Activated gamma-delta T cell (primary cell): ENCODE results near the gene MLANA.
"Not testable (repeated sequence)": the region's sequence is repeated elsewhere in the genome, so short reads cannot be mapped to it uniquely, and the experiment has no call there.

Experiments used
- DNase-seq: peaks from one replicate; lab custom pipeline; 2025; lab: John Stamatoyannopoulos, UW

The MLANA gene

GRCh38 chr9:5869315-5870019, 21.2 kb upstream of the MLANA start:
- DNase-seq = no peak

DNA sequence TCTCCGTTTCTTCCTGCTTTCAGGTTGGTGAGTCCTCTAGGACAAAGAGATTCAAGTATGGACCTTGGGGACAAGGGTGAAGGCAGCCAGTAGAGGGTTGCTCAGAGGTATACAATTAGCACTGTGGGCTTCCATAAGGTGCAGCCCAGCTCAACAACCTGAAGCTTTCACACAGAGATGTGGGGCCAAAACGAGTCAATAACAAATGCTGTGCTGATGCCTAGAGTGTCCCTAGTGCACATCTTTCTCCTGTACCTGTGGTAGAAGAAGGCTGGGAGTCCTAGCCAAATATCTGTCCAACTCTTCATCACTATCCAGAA, 20.7 kb upstream of the MLANA start:
- no peak for DNase-seq

DNA sequence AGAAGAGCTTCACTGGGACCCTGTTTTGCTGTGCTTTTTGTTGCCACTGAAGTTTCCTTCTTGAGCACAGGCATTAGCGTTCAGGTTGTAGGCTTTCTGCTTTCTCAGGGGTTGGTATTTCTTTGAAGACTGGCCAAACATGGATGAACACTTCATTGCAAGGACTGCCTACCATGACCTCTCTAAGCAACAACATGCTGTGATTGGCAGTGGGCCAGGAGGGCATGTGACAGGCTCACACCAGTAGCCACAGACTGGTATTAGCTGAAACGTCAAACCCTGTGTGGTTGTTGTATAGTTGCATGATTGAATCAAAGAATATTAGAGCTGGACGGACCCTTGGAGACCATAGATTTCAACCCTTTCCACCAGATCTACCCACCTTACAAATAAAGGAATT, 20.0 kb upstream of the MLANA start:
- DNase-seq = no peak

GRCh38 chr9:5871785-5872184, 18.9 kb upstream of the MLANA start:
- no peak for DNase-seq

- DNase-seq = no peak
Measured at GRCh38 chr9:5872511-5872910, 18.2 kb upstream of the MLANA start.

- no peak for DNase-seq
Measured at GRCh38 chr9:5873439-5873838, 17.2 kb upstream of the MLANA start.

DNA sequence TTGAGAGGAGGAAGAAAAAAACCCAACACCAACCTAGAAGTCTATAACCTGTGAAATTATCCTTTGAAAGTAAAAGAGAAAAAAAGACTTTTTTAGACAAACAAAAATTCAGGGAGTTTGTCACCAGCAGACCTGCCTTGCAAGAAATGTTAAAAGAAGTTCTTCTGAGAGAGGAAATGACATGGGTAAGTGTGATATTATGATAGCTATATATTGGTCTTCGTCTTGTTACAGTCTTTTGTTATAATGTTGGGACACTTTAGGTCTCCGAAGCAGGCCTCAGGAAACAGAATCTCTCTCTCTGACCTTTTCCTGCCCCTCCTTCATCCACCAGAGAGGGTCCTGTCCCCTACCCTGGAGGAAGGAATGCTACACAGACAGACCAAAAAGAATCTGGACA, 16.6 kb upstream of the MLANA start:
- DNase-seq = no peak

DNA sequence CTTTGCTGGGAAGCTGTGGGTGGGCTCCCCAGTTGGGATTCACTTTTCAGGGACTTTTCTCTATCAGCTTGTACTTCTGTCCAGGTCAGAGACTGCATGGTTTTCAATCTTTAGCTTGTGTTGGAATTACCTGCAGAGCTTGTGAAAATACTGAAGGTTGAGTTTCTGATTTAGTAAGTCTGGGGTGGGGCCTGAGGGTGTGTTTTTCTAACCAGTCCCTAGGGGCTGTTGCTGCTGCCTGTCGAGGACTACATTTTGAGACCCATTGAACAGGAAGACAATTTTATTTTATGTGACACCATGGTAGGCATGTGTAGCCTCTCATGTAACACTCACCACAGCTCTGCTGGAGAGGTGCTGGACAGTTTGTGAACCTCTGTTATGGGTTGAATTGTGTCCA, 14.7 kb upstream of the MLANA start:
- DNase-seq = no peak

DNA sequence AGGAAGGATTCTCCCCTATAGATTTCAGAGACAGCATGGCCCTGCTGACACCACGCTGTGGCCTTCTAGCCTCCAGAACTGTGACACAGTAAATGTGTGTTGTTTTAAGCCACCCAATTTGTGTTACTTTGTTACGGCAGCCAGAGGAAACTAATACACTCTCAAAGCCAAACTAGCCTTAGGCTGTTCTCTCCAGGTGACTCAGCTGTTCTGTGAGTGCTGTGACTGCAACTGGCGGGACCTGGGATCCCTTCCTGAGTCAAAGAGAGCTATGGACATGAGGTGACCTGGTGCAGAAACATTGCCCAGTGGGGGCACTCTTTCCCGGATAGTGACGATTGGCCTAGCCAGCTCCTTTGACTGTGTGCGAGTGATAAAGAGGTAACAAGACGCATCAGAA, 14.0 kb upstream of the MLANA start:
- DNase-seq = no peak

DNA sequence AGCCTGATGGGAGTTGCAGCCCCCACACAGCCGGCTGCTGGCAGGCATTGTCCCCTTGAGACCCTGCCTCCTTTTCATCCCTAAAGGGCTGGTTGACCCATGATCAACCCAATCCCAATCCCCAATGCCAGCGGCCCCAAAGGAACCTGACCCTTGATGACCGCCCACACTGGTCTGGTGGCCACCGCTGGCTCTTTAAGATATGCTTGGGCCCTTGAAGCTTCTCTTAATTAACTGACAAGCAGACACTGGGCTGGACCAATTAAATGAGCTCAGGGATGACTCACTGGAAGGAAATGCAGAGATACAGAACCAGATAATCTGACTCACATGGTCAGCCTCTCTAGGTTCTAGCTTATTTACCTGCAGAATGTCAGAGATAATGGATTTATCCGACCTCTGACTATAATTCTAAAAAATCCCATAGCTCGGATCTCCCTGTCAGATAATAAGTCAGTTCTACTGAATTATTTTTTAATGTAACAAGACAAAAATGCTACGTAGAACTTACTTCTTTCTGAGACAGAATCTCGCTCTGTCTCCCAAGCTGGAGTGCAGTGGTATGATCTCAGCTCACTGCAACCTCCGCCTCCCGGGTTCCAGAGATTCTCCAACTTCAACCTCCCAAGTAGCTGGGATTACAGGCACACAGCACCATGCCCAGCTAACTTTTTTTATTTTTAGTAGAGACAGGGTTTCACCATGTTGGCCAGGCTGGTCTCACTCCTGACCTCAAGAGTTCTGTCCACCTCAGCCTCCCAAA, 11.1 kb upstream of the MLANA start:
- no peak for DNase-seq

DNA sequence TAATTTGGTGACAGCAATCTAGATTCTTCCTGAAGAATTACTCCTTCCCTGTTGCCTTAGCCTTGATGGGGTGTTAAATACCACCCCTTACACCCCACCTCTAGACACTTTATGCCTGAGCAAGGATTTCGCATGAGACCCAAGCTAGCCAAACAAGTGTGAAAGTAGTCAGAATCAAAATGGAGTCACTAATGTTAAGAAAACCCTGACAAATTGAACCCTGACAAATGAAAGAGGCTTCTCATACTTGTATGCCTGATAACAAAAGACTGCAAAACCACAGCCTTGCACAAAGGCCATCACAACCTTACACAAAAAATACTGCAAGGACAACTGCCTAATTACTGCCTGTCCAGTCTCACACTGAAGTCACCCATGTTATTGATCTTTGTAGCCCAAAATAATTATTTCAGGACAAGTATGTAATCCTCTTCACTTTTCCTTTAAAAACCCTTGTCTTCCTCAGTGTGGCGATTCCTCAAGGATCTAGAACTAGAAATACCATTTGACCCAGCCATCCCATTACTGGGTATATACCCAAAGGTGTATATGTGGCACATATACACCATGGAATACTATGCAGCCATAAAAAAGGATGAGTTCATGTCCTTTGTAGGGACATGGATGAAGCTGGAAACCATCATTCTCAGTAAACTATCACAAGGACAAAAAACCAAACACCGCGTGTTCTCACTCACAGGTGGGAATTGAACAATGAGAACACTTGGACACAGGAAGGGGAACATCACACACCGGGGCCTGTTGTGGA, 8.3 kb upstream of the MLANA start:
- DNase-seq = not testable (repeated sequence)

- DNase-seq = no peak
Measured at GRCh38 chr9:5884191-5884590, 6.5 kb upstream of the MLANA start.

GRCh38 chr9:5886114-5886939, 4.4 kb upstream of the MLANA start:
- peak; percentile 12 for DNase-seq

DNA sequence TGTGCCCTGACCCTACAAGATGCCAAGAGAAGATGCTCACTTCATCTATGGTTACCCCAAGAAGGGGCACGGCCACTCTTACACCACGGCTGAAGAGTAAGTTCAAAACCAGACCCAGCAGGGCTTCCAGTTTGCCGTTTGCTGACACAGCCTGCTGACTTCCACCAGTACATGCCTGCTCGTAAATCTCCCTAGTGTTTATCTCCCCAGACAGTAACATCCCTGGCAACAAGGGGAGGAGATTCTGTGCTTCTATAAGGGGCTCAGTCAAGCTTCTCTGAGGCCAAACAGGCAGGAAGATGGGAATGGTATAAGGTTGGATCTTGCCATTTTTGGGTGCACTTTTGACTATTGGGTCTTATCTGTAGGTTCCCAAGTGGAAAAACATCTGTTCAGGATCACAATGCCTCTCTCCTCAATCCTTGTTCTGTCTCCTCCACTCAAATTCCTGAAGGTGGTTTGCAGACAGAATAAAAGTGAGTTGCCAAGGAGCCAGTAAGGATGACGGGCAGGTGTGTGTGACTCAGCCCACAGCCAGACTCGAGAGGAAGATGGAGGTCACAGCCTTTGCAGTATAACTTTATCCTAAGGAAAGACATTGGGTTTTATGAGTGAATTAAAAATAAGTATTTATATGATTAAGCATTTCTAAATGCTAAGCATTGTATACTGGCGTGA, 1.9 kb downstream of the MLANA start:
- DNase-seq = no peak

GRCh38 chr9:5893134-5893505, 2.4 kb downstream of the MLANA start:
- DNase-seq = no peak

GRCh38 chr9:5893591-5894236, 3.0 kb downstream of the MLANA start:
- DNase-seq = no peak

DNA sequence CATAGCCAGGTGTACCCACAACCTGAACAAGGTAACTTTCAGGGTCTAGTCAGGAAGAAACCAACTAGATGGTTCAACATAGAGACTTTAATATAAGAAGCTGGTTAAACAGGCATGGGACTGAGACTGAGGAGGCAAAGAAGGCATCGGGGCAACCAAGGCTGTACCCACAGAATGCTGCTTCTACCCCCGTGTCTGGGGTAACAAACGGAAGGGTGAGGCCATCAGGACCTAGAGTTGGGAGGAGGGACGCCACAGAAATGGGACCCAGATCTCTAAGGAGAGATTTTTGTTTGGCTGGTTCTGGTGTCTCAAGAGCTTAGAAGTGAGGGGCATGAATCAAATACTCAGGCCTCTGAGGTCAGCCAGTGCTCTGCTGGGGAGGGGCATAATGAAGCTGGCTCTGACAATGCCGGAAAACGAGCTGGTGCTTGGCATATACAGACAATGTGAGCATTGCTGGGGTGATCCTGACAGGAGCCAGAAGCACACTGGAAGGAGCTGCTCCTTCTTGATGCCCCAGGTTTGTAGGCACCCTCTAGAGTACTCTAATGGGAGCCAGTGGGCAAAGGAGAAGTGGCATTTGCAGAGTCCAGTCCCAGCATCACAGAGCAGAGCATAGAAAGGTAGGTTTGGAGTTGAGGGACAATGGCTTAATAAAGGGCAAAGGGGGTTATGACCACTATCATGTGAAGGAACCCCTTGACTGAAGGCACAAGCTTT, 3.7 kb downstream of the MLANA start:
- no peak for DNase-seq

GRCh38 chr9:5895782-5896181, 5.1 kb downstream of the MLANA start:
- DNase-seq = no peak

DNA sequence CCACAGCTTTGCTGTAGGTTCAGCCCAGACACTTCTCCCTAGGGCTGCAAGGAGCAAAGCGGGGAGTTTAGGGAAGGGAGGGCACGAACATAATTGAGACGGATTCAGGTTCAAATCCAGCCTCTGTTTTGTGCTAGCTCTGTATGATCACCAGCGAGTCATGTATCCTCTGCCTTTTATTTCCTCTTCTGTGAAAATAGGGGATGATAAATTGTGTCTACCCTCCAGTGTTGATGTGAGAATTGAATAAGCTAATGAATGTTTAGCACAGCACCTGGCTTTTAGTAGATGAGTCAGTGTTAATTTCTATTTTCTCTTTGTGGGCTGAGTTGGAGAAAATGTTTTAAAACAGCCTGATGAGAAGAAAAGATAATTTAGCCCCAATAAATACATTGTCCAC, 6.2 kb downstream of the MLANA start:
- DNase-seq = no peak

GRCh38 chr9:5897851-5898250, 7.2 kb downstream of the MLANA start:
- DNase-seq = no peak
